Measurements from ENCODE around the gene LRP1-AS.

GRCh38 chr12:57181072-57181471, 33.7 kb upstream of the LRP1-AS start:
- TF ChIP-seq CTCF (IDR thresholded peaks at IDR 0.05) = no peak
- TF ChIP-seq POLR2A (IDR thresholded peaks at IDR 0.05) = no peak
